ENCODE results near the gene EBF3. TPM values are rescaled to one million over a fixed set of nuclear protein-coding genes. Genes with fewer than 3 reads are reported as not detected.

The EBF3 gene
- total and polyA plus RNA-seq, 10 donors = 0.02 to 0.20 (median 0.13) TPM; not detected in 6

DNA sequence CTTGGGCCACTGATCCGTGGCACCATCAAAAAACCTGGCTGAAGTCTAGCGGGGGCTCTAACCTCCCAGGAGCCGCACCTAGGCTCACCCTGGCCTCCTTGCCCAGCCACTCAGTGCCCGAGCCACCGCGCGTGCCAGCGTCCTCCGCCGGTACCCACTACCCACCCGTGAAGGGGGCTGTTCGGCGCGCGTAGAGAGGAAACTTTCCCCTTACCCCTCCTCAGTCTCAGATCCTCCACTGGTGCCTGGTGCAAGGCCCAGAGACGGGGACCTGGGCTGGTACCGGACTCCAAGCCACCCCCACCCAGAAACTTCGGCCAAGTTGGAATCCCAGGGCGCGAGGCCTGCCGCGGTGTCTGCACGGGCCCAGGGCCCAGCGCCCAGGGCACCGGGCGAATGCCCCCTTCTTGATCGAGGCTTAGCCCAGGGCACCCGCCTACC lies 3.5 kb upstream of the EBF3 start:
- 15 to 31% (median 22%) methylated on average over 17 to 28 of the region's 28 CpGs for WGBS, 5 donors
- H3K27me3 ChIP-seq (replicated peaks in 1 of 7) = peaks cover 38 to 100% (median 98%) of the 10 kb centered on the region in 7 donors
- H3K4me3 ChIP-seq = no peak overlapping the region
- peak; percentile 55 for DNase-seq
- no peaks in the 10 kb centered on the region for H3K36me3 ChIP-seq
- H3K27ac ChIP-seq = no peak overlapping the region
- no peak for TF ChIP-seq CTCF (IDR thresholded peaks at IDR 0.05 in 8 of 11, conservative IDR thresholded peaks at IDR 0.05 in 3 of 11)
- no peak for TF ChIP-seq POLR2A (IDR thresholded peaks at IDR 0.05)
- TF ChIP-seq POLR2AphosphoS5 (IDR thresholded peaks at IDR 0.05) = no peak
- H3K4me1 ChIP-seq = peaks cover 17 to 98% (median 58%) of the 10 kb centered on the region in 6 donors
- peaks cover 0 to 4% (median 0%) of the 10 kb centered on the region in 8 donors for H3K9me3 ChIP-seq
- intact Hi-C loops (cut with DNase I; ENCODE audit: low total_unique reads) = loop anchor here (5.0 kb wide), 1 partner anchor 935 kb away; no protein-coding TSS in a partner anchor

GRCh38 chr10:129966889-129967578 lies 3.0 kb upstream of the EBF3 start:
- Histone ChIP-seq H3K27ac (no peak overlapping the region), H3K36me3 (no peaks in the 10 kb centered on the region), H3K4me1 (peaks cover 21 to 98% (median 58%) of the 10 kb centered on the region in 6 donors), H3K4me3 (no peak overlapping the region), H3K27me3 (replicated peaks in 1 of 7) (peaks cover 33 to 100% (median 98%) of the 10 kb centered on the region in 7 donors), H3K9me3 (peaks cover 0 to 4% (median 0%) of the 10 kb centered on the region in 8 donors)
- TF ChIP-seq CTCF (IDR thresholded peaks at IDR 0.05 in 8 of 11, conservative IDR thresholded peaks at IDR 0.05 in 3 of 11) = no peak
- TF ChIP-seq POLR2A (IDR thresholded peaks at IDR 0.05) = no peak
- no peak for TF ChIP-seq POLR2AphosphoS5 (IDR thresholded peaks at IDR 0.05)
- intact Hi-C loops (cut with DNase I; ENCODE audit: low total_unique reads) = loop anchor here (5.0 kb wide), 1 partner anchor 935 kb away; no protein-coding TSS in a partner anchor
- peak; percentile 71 for DNase-seq
- 5 to 21% (median 9%) methylated on average over 33 to 60 of the region's 60 CpGs for WGBS, 5 donors

GRCh38 chr10:129966370-129966888 lies 2.4 kb upstream of the EBF3 start:
- Histone ChIP-seq H3K4me1 (peaks cover 21 to 94% (median 53%) of the 10 kb centered on the region in 6 donors), H3K36me3 (no peaks in the 10 kb centered on the region), H3K4me3 (no peak overlapping the region), H3K27me3 (replicated peaks in 1 of 7) (peaks cover 32 to 100% (median 98%) of the 10 kb centered on the region in 7 donors), H3K27ac (no peak overlapping the region), H3K9me3 (peaks cover 0 to 4% (median 0%) of the 10 kb centered on the region in 8 donors)
- intact Hi-C loops (cut with DNase I; ENCODE audit: low total_unique reads) = loop anchor here (5.0 kb wide), 1 partner anchor 934 kb away; no protein-coding TSS in a partner anchor
- TF ChIP-seq POLR2A (IDR thresholded peaks at IDR 0.05) (no peak), POLR2AphosphoS5 (IDR thresholded peaks at IDR 0.05) (no peak), CTCF (IDR thresholded peaks at IDR 0.05 in 8 of 11, conservative IDR thresholded peaks at IDR 0.05 in 3 of 11) (no peak)
- 11 to 22% (median 18%) methylated on average over 16 of the region's 16 CpGs for WGBS, 5 donors
- no peak for DNase-seq

- no peaks in the 10 kb centered on the region for H3K36me3 ChIP-seq
- H3K27me3 ChIP-seq (replicated peaks in 1 of 7) = peaks cover 32 to 100% (median 98%) of the 10 kb centered on the region in 7 donors
- DNase-seq = no peak
- no peak for TF ChIP-seq CTCF (IDR thresholded peaks at IDR 0.05 in 8 of 11, conservative IDR thresholded peaks at IDR 0.05 in 3 of 11)
- H3K4me3 ChIP-seq = no peak overlapping the region
- H3K4me1 ChIP-seq = peaks cover 21 to 89% (median 48%) of the 10 kb centered on the region in 6 donors
- no peak overlapping the region for H3K27ac ChIP-seq
- peaks cover 0 to 4% (median 0%) of the 10 kb centered on the region in 8 donors for H3K9me3 ChIP-seq
- 7 to 14% (median 10%) methylated on average over 17 of the region's 17 CpGs for WGBS, 5 donors
- intact Hi-C loops (cut with DNase I; ENCODE audit: low total_unique reads) = loop anchor here (5.0 kb wide), 1 partner anchor 934 kb away; no protein-coding TSS in a partner anchor
Observed at GRCh38 chr10:129965959-129966358, 1.9 kb upstream of the EBF3 start.
